Ishikawa (cell line): ENCODE results near the gene ADAM19.

Experiments used
- CEBPB ChIP-seq: IDR thresholded peaks from 2 replicates; pipeline ENCODE4 v1.6.1; 2012
- CREB1 ChIP-seq: IDR thresholded peaks from 2 replicates; pipeline ENCODE4 v1.6.1; 2012; ENCODE audit warnings: low read depth
- EGR1 ChIP-seq: IDR thresholded peaks from 2 replicates; pipeline ENCODE4 v1.6.1; 2012
- EP300 ChIP-seq: IDR thresholded peaks from 2 replicates; pipeline ENCODE4 v1.6.1; 2012; ENCODE audit warnings: borderline replicate concordance
- FOXM1 ChIP-seq: IDR thresholded peaks from 2 replicates; pipeline ENCODE4 v1.6.1; 2012; ENCODE audit warnings: low read depth, borderline replicate concordance
- MAX ChIP-seq: IDR thresholded peaks from 2 replicates; pipeline ENCODE4 v1.6.1; 2012
- NFIC ChIP-seq: IDR thresholded peaks from 2 replicates; pipeline ENCODE4 v1.6.1; 2012
- RAD21 ChIP-seq: IDR thresholded peaks from 2 replicates; pipeline ENCODE4 v1.6.1; 2012; ENCODE audit warnings: low read depth
- REST ChIP-seq: IDR thresholded peaks from 2 replicates; pipeline ENCODE4 v1.6.1; 2012; ENCODE audit warnings: low read depth, mild to moderate bottlenecking
- TAF1 ChIP-seq: IDR thresholded peaks from 2 replicates; pipeline ENCODE4 v1.6.1; 2012; ENCODE audit warnings: low read depth, mild to moderate bottlenecking
- TCF12 ChIP-seq: IDR thresholded peaks from 2 replicates; pipeline ENCODE4 v1.6.1; 2012; ENCODE audit warnings: low read depth
- TEAD4 ChIP-seq: IDR thresholded peaks from 2 replicates; pipeline ENCODE4 v1.6.1; 2012
- USF1 ChIP-seq: IDR thresholded peaks from 2 replicates; pipeline ENCODE4 v1.6.1; 2012
- YY1 ChIP-seq: IDR thresholded peaks from 2 replicates; pipeline ENCODE4 v1.6.1; 2012; ENCODE audit warnings: low read depth
- ZBTB7A ChIP-seq: IDR thresholded peaks from 2 replicates; pipeline ENCODE4 v1.6.1; 2012; ENCODE audit warnings: low read depth

Gene ADAM19

GRCh38 chr5:157514974-157515373 lies 60.6 kb downstream of the ADAM19 start:
- TF ChIP-seq EP300 (no peak), USF1 (no peak), MAX (no peak), CEBPB (no peak), EGR1 (no peak), ZBTB7A (no peak), YY1 (no peak), CREB1 (no peak), NFIC (no peak), FOXM1 (no peak)

- TF ChIP-seq MAX (no peak), RAD21 (no peak), ZBTB7A (no peak), CEBPB (no peak), NFIC (no peak), CREB1 (no peak), YY1 (no peak), TCF12 (no peak), FOXM1 (no peak), TAF1 (no peak), USF1 (no peak)
These were observed 62.4 kb downstream of the ADAM19 start for GRCh38 chr5:157513182-157513581.

- TF ChIP-seq FOXM1 (no peak), ZBTB7A (no peak), MAX (0 out of 2 replicates have a peak, but pooled peaks have one; percentile 20), CEBPB (no peak), RAD21 (0 out of 2 replicates have a peak, but pooled peaks have one; percentile 2), TCF12 (no peak), TAF1 (no peak), EGR1 (no peak), EP300 (no peak), NFIC (0 out of 2 replicates have a peak, but pooled peaks have one; percentile 15)
These were observed 63.6 kb downstream of the ADAM19 start for GRCh38 chr5:157511651-157512644.

- TF ChIP-seq EP300 (no peak), YY1 (no peak), REST (no peak), RAD21 (no peak), TCF12 (no peak), TAF1 (no peak), FOXM1 (no peak), USF1 (no peak), MAX (no peak), TEAD4 (no peak), EGR1 (no peak), CEBPB (no peak), CREB1 (no peak), ZBTB7A (no peak), NFIC (no peak)
These were observed 64.9 kb downstream of the ADAM19 start for GRCh38 chr5:157510682-157511081.

- TF ChIP-seq FOXM1, result no peak
- TF ChIP-seq CEBPB, result no peak
- no peak for TF ChIP-seq TEAD4
- TF ChIP-seq TAF1, result no peak
- TF ChIP-seq NFIC, result no peak
- TF ChIP-seq TCF12, result no peak
- no peak for TF ChIP-seq EGR1
- no peak for TF ChIP-seq REST
- no peak for TF ChIP-seq ZBTB7A
- no peak for TF ChIP-seq YY1
- no peak for TF ChIP-seq MAX
These were observed 66.0 kb downstream of the ADAM19 start for GRCh38 chr5:157509587-157509986.
